Parathyroid adenoma (tissue), 2 donors: Measurements from ENCODE around the gene ITPKB.

Source experiments
- H2AFZ ChIP-seq: fragments of 300-600 bp; sonication (generic); one replicate; pipeline ENCODE4 v1.7.0; 2017; ENCODE audit warnings: antibody characterized with exemption, mild to moderate bottlenecking
- H3K27ac ChIP-seq: fragments of 300-600 bp; sonication (generic); one replicate; pipeline ENCODE4 v1.7.0; 2017
- H3K27me3 ChIP-seq: fragments of 300-600 bp; sonication (generic); one replicate; pipeline ENCODE4 v1.7.0; 2017; ENCODE audit warnings: low read length; ENCODE audit not compliant: control insufficient read depth, insufficient read depth
- H3K36me3 ChIP-seq: fragments of 300-600 bp; sonication (generic); one replicate; pipeline ENCODE4 v1.7.0; 2017; ENCODE audit warnings: low read length; ENCODE audit not compliant: control insufficient read depth, insufficient read depth
- H3K4me1 ChIP-seq: fragments of 300-600 bp; sonication (generic); one replicate; pipeline ENCODE4 v1.7.0; 2017; ENCODE audit warnings: control low read depth
- H3K4me2 ChIP-seq: fragments of 300-600 bp; sonication (generic); one replicate; pipeline ENCODE4 v1.7.0; 2017; ENCODE audit warnings: low read length
- H3K4me3 ChIP-seq: fragments of 300-600 bp; sonication (generic); one replicate; pipeline ENCODE4 v1.7.0; 2017; ENCODE audit warnings: low read depth, low read length
- H3K79me2 ChIP-seq: fragments of 300-600 bp; sonication (generic); one replicate; pipeline ENCODE4 v1.7.0; 2017; ENCODE audit warnings: control low read depth
- H3K9ac ChIP-seq: fragments of 300-600 bp; sonication (generic); one replicate; pipeline ENCODE4 v1.7.0; 2017; ENCODE audit warnings: mild to moderate bottlenecking
- H3K9me3 ChIP-seq: fragments of 300-600 bp; sonication (generic); one replicate; pipeline ENCODE4 v1.7.0; 2017; ENCODE audit warnings: low read length; ENCODE audit not compliant: control insufficient read depth
- TF ChIP-seq, protein P1 (sequence below): fragments of 300-600 bp; sonication (generic); IDR thresholded peaks from one replicate; pipeline ENCODE4 v1.7.0; 2017; ENCODE audit warnings: antibody characterized with exemption, mild to moderate bottlenecking
- donor health status: primary hyperparathyroidism.

Gene ITPKB

DNA sequence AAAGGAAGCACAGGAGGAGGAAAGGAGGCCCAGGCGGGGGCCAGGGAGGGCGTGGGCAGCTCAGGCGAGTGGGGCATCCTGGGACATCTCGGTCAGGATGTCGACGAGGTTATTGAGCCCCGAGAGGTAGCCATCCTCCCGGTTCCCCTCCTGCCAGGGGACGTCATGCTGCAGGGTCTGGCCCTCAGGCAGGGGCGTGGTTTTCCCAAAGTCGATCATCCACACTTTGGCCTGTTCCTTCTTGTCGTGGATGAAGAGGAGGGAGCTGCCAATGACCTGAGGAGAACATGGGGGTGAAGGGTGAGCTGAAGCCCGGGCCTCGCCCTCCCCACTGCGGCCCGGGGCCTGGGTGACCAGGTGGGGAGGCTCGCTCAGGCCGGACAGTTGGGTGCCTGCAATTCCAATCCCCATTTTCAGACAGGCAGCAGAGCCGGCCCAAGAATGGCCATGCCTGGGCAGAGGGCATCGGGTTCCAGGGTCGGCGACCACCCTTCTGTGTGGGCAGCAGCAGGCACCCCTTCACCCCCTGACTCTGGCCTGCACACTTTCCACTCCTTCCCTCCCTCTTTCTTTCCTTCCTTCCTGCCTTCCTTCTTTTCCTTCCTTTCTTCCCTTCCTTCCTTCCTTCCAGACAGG lies 104.4 kb downstream of the ITPKB start:
- Histone ChIP-seq H3K4me3 (no peak overlapping the region), H3K27me3 (no peaks in the 10 kb centered on the region), H3K4me2 (no peak overlapping the region), H2AFZ (no peak overlapping the region), H3K9ac (no peak overlapping the region), H3K79me2 (no peaks in the 10 kb centered on the region), H3K36me3 (no peaks in the 10 kb centered on the region), H3K9me3 (no peaks in the 10 kb centered on the region), H3K27ac (no peak overlapping the region), H3K4me1 (no peaks in the 10 kb centered on the region)
- TF ChIP-seq, protein P1, sequence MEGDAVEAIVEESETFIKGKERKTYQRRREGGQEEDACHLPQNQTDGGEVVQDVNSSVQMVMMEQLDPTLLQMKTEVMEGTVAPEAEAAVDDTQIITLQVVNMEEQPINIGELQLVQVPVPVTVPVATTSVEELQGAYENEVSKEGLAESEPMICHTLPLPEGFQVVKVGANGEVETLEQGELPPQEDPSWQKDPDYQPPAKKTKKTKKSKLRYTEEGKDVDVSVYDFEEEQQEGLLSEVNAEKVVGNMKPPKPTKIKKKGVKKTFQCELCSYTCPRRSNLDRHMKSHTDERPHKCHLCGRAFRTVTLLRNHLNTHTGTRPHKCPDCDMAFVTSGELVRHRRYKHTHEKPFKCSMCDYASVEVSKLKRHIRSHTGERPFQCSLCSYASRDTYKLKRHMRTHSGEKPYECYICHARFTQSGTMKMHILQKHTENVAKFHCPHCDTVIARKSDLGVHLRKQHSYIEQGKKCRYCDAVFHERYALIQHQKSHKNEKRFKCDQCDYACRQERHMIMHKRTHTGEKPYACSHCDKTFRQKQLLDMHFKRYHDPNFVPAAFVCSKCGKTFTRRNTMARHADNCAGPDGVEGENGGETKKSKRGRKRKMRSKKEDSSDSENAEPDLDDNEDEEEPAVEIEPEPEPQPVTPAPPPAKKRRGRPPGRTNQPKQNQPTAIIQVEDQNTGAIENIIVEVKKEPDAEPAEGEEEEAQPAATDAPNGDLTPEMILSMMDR: no peak

- H3K27ac ChIP-seq: no peak overlapping the region
- no peak overlapping the region for H3K4me3 ChIP-seq
- TF ChIP-seq, protein P1: peak; percentile 84
- no peaks in the 10 kb centered on the region for H3K79me2 ChIP-seq
- H3K4me1 ChIP-seq: no peaks in the 10 kb centered on the region
- no peak overlapping the region for H2AFZ ChIP-seq
- no peaks in the 10 kb centered on the region for H3K27me3 ChIP-seq
- H3K4me2 ChIP-seq: no peak overlapping the region
- no peaks in the 10 kb centered on the region for H3K9me3 ChIP-seq
- H3K9ac ChIP-seq: no peak overlapping the region
- H3K36me3 ChIP-seq: no peaks in the 10 kb centered on the region
Observed at GRCh38 chr1:226634166-226634588, 104.9 kb downstream of the ITPKB start.

DNA sequence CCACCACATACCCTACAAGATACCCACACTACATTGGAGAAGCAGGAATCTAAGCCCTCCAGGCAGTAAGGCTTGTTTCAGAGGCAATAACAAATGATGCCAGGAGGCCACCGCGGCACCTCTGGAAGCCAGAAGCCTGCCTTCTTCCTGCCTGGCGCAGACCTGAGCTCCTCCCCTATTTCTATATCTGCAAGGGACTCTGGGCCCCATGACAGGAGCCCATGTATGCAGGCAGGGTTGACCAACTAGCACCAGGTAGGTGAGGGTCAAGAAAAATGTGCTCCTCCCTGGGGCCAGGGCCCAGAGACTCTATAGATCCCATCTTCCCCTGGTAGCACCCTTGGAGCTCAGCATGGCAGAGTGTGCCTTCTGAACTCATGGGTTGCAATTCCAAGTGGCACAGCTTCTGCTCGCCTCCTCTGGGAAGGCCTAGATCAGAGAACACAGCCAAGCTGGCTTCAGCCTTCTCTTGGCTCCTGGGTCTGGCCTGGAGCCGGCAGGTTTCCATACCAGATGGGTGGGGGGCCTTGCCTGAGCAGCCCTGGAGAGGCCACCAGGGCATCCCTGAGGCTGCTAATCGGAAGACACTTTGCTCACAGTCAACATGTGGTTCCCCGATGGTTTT lies 105.4 kb downstream of the ITPKB start:
- no peaks in the 10 kb centered on the region for H3K36me3 ChIP-seq
- no peak overlapping the region for H2AFZ ChIP-seq
- H3K79me2 ChIP-seq: no peaks in the 10 kb centered on the region
- H3K9ac ChIP-seq: no peak overlapping the region
- H3K4me3 ChIP-seq: no peak overlapping the region
- no peak overlapping the region for H3K4me2 ChIP-seq
- H3K27ac ChIP-seq: no peak overlapping the region
- H3K4me1 ChIP-seq: no peaks in the 10 kb centered on the region
- H3K27me3 ChIP-seq: no peaks in the 10 kb centered on the region
- no peaks in the 10 kb centered on the region for H3K9me3 ChIP-seq
- TF ChIP-seq, protein P1: no peak

DNA sequence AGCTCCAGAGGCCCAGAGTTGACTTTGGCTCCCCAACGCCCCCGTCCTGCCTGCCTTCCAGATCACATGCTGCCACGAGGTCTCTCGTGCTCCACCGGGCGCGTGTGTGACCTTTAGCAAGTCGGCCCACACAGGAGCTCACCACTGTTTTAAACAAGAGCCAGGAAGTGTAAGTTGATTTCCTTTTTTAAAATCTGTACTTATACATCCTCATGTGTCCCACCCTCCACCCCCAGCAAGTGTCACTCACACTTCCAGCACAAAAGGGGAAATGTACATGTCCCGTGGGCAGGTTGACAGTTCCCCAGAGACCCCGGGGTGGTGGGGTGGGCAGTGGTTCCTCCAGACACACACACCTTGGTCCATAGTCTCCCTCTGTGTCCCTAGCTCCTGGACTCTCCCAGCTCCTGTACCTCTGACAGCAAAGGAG lies 106.1 kb downstream of the ITPKB start:
- no peak overlapping the region for H3K9ac ChIP-seq
- H3K9me3 ChIP-seq: no peaks in the 10 kb centered on the region
- TF ChIP-seq, protein P1: no peak
- no peak overlapping the region for H3K27ac ChIP-seq
- H3K79me2 ChIP-seq: no peaks in the 10 kb centered on the region
- no peak overlapping the region for H2AFZ ChIP-seq
- H3K4me3 ChIP-seq: no peak overlapping the region
- H3K4me1 ChIP-seq: no peaks in the 10 kb centered on the region
- no peaks in the 10 kb centered on the region for H3K27me3 ChIP-seq
- no peaks in the 10 kb centered on the region for H3K36me3 ChIP-seq
- H3K4me2 ChIP-seq: no peak overlapping the region
